ENCODE data around the gene GUCA2B.

The GUCA2B gene

GRCh38 chr1:42168391-42168670 lies 15.1 kb downstream of the GUCA2B start:
- in situ Hi-C loops (cut with HindIII; ENCODE audit: low sequenced_read_pairs), result no loop called here
- DNase-seq (ENCODE audit: low read depth), result no peak
- no peak overlapping the region for H3K4me3 ChIP-seq (ENCODE audit: low read depth, low read length)
- TF ChIP-seq CTCF (IDR thresholded peaks at IDR 0.05; ENCODE audit: low read depth, low read length, missing control alignments), result no peak

- no peak for TF ChIP-seq CTCF (IDR thresholded peaks at IDR 0.05; ENCODE audit: low read depth, low read length, missing control alignments)
- DNase-seq (ENCODE audit: low read depth), result no peak
- in situ Hi-C loops (cut with HindIII; ENCODE audit: low sequenced_read_pairs), result no loop called here
- no peak overlapping the region for H3K4me3 ChIP-seq (ENCODE audit: low read depth, low read length)
These were observed 15.6 kb downstream of the GUCA2B start for GRCh38 chr1:42168763-42169162.

GRCh38 chr1:42170779-42171621 lies 17.8 kb downstream of the GUCA2B start:
- TF ChIP-seq CTCF (IDR thresholded peaks at IDR 0.05; ENCODE audit: low read depth, low read length, missing control alignments), result no peak
- no peak overlapping the region for H3K4me3 ChIP-seq (ENCODE audit: low read depth, low read length)
- in situ Hi-C loops (cut with HindIII; ENCODE audit: low sequenced_read_pairs), result no loop called here
- DNase-seq (ENCODE audit: low read depth), result no peak

GRCh38 chr1:42171679-42172266 lies 18.6 kb downstream of the GUCA2B start:
- H3K4me3 ChIP-seq (ENCODE audit: low read depth, low read length), result no peak overlapping the region
- no peak for TF ChIP-seq CTCF (IDR thresholded peaks at IDR 0.05; ENCODE audit: low read depth, low read length, missing control alignments)
- no peak for DNase-seq (ENCODE audit: low read depth)
- in situ Hi-C loops (cut with HindIII; ENCODE audit: low sequenced_read_pairs), result no loop called here

GRCh38 chr1:42172381-42173133 lies 19.3 kb downstream of the GUCA2B start:
- TF ChIP-seq CTCF (IDR thresholded peaks at IDR 0.05; ENCODE audit: low read depth, low read length, missing control alignments), result no peak
- in situ Hi-C loops (cut with HindIII; ENCODE audit: low sequenced_read_pairs), result no loop called here
- DNase-seq (ENCODE audit: low read depth), result no peak
- H3K4me3 ChIP-seq (ENCODE audit: low read depth, low read length), result no peak overlapping the region

GRCh38 chr1:42173155-42173933 lies 20.1 kb downstream of the GUCA2B start:
- DNase-seq (ENCODE audit: low read depth), result no peak
- in situ Hi-C loops (cut with HindIII; ENCODE audit: low sequenced_read_pairs), result no loop called here
- TF ChIP-seq CTCF (IDR thresholded peaks at IDR 0.05; ENCODE audit: low read depth, low read length, missing control alignments), result peak; percentile 97
- H3K4me3 ChIP-seq (ENCODE audit: low read depth, low read length), result no peak overlapping the region
